HG03342 (cell line): ENCODE results near the gene ENOX2.
"Not testable (repeated sequence)": the region's sequence is repeated elsewhere in the genome, so short reads cannot be mapped to it uniquely, and the experiment has no call there.

Source experiments
- ATAC-seq: cut with Tn5 transposase; IDR thresholded peaks from one replicate; pipeline ENCODE4 v1.9.1; 2021; ENCODE audit warnings: mild to moderate bottlenecking, moderate library complexity; ENCODE audit not compliant: unreplicated experiment

Gene ENOX2

GRCh38 chrX:130902783-130903613 lies at the start of gene ENOX2:
TSS of gene ENOX2 (minus strand) at chrX:130903209. CDS start at chrX:130703216, 199,993 bp downstream.
- peak; percentile 96 for ATAC-seq

- peak; percentile 91 for ATAC-seq
These were observed 49.4 kb upstream of the ENOX2 start for GRCh38 chrX:130952266-130953043.

DNA sequence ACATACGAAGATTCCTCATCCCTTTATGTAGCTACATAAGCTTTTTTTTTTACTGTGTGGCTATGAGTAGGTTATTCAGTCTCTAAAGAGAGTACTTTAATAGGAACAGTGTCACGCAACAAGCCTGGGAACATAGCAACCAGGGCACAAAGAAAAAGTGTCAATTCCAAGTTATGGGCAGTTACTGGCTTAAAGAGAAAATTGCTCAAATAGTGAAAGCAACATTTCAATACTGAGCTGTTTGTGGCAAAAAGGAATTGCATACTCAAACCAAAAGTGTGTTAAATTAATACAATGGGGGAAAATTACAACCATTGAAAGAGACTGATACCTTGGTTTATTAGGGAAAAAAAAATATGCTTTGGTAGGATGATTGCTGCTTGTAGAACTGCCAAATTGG lies 41.2 kb upstream of the ENOX2 start:
- ATAC-seq: no peak

GRCh38 chrX:130937101-130937500 lies 34.1 kb upstream of the ENOX2 start:
- no peak for ATAC-seq

DNA sequence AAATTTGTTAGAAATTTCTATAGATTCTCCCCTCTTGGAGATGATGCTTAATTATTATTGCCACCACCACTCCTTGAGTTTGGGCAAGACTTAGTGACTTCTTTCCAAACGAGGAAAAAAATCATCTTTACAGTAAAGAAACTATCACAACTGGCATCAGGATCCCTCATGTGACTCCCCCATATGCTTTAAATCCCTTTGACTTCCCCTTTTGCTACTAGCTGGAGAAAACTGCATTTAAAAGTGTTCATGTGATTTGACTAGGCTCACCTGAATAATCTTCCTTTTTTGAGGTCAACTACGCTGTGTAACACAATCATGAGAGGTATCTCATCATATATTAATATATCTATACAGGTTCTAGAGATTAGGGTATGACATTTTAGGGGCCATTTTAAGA lies 30.3 kb upstream of the ENOX2 start:
- ATAC-seq: no peak

DNA sequence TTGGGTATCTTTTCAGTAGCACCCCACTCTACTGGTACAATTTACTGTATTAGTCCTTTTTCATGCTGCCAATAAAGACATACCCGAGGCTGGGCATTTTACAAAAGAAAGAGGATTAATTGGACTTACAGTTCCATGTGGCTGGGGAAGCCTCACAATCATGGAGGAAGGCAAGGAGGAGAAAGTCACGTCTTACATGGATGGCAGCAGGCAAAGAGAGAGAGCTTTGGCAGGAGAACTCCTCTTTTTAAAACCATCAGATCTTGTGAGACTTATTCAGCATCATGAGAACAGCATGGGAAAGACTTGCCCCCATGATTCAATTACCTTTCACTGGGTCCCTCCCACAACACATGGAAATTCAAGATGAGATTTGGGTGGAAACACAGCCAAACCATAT lies 17.4 kb upstream of the ENOX2 start:
- not testable (repeated sequence) for ATAC-seq

- ATAC-seq: not testable (repeated sequence)
These were observed 16.7 kb upstream of the ENOX2 start for GRCh38 chrX:130919676-130920075.

- not testable (repeated sequence) for ATAC-seq
These were observed 15.5 kb upstream of the ENOX2 start for GRCh38 chrX:130918498-130918897.

DNA sequence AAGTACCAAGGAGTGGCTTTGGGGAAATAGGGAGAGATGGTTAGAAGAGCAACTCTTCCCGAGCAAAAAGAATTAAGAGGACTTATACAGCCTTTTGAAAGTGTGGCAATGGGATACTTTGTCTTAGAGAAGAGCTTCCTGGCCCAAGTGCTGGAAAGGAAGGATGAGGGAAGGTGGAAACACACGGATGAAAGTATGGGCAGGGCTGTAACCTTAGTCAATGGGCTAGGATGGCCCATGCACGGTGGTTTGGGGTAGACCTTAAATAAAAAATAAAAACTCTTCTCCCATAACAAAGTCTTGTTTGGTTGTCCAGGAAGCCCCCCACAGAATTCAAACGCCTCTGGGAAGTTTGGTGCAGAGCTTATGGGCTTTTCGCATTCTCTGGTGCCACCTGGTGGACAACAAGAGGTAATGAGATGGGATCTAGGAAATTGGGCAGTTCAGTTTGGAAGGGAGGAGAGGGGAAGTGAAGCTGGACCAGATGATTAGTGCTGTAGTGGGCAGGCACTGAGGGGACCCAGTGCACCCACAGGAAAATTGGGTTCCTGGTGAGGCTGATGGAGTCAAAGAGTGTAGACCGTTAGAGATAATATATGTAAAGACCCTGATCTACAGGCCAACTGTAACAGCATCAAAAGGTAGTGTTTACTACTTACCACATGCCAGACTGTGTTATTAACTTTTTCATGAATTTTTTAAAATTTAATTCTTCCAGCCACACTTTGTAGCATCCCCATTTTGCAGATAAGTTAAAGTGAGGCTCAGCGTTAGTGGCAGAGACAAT lies 13.8 kb upstream of the ENOX2 start:
- ATAC-seq: peak; percentile 80

DNA sequence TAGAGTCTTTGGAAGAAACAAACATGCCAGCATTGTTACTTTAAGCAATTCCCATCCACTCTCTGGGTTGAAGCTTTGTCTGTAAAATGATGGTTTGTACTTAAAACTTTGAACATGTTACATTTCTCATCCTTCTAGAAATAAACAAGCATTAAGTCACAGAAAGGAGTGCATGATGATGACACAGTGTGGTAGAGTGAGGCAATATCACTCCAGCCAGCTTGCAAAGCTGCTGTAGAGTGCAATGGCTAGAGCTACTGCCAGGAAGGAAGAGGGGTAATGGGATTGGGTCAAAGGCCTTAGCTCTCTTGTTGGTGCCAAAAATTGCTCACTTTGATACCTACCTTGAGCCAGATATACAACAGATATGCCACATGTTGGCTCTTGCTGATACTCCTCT lies 12.3 kb upstream of the ENOX2 start:
- no peak for ATAC-seq

DNA sequence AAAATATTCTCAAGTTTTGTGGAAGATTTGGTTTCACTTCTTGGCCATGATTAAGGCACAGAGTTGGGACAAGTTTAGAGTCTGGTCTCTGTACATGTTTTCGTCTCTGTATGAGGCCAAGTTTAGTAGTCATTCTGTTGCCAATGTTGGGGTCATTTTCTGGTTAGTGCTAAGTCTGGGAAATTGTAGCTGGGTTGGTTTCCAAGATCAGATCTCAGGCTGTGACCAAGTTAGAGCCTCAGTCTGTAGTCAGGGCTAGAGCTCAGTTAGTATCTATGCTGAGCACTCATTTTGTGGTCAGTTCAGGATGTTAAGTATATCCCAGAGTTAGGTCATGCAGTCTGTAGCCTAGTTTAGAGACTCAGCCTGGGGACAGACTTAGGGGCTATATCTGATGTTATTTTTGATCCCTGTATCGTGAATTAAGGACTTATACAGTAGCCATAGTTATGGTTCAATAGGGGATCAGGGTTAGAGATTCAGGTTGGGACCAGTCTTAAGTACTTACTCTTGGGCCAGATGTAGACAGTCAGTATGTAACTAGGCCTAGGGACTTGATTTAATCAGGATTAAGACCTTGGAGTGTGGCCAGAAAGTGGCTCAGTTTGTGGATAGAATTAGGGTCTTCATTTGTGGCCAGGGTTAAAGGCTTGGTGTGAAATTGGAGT lies 6.6 kb upstream of the ENOX2 start:
- ATAC-seq: no peak

GRCh38 chrX:130906776-130907175 lies 3.8 kb upstream of the ENOX2 start:
- ATAC-seq: no peak

GRCh38 chrX:130902446-130902782 lies 595 bp downstream of the ENOX2 start:
- ATAC-seq: no peak

DNA sequence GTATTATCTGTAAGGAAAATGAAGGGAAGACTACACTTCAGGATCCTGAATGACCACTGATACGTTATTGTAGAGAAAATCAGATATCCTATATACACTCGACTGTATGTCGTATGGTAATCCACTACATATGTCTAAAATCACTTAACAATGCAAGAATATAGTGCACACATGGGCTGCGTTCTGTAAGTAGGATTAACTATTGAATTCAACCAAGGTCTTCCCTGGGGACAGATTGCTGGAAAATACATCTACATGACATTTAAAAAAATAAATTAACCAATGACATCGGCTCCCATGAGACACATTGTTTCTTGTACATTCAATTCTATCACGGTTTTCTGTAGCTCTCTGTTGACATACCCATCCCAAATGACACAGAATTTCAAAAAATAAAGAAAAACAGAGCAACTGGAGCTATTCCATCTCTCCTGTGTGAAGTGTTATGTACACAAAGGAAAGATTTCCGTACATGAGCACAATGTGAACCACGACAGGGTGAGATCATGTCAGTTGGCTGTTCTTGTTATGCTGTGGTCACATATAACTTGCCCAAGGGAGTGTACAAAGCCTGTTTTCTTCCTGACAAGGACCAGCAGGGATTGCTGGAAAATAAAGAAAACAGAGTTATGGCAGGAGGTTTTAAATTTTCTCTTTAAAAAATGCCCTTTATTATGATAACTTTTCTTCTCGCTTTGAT lies 6.1 kb downstream of the ENOX2 start:
- no peak for ATAC-seq

DNA sequence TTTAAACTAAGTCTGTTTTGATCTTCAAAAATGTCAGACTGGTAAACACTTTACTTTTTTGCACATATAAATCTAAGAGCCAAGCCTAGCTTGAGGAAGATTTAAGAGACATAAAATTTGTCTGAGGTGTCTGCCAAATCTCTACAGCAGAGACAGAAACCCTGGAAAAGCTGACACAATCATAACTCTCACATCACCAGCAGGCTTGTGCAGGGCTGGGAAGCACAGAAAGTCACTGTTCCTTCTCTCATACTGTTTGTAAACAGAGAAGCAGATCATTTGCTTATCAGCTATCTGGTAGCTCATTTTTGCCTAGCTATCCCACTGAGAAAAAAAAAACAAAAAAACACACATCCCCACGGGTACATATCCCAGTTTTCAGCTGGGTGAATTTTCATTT lies 7.0 kb downstream of the ENOX2 start:
- ATAC-seq: no peak

GRCh38 chrX:130895299-130895698 lies 7.7 kb downstream of the ENOX2 start:
- no peak for ATAC-seq

GRCh38 chrX:130893356-130894085 lies 9.5 kb downstream of the ENOX2 start:
- ATAC-seq: no peak

- ATAC-seq: no peak
These were observed 15.6 kb downstream of the ENOX2 start for GRCh38 chrX:130887376-130887775.

DNA sequence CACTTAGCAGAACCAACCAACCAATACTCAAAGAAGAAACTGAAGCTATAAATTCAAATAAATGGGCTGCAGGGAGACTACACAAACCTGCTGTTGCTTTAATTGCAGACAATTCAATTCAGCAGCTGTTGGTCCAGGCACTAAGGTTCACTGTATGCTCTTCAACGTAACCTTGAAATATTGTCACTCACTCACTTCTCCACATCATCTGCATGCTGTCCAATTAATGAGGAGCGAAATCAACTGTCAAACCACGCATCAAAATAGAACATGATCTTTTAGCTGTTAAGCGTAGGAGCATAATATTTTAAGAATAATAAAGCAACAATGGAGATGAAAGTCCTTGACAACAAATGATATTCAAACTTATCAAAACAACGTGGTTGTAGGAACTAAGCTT lies 17.0 kb downstream of the ENOX2 start:
- no peak for ATAC-seq

GRCh38 chrX:130885508-130885907 lies 17.5 kb downstream of the ENOX2 start:
- ATAC-seq: no peak
